NOMO-1 (cell line): ENCODE results near the gene SIGLEC1.

ENCODE experiments used
- DNase-seq, 2 experiments: peaks; one replicate each; lab custom pipeline; 2025; ENCODE audit not compliant: unreplicated experiment in 2 of 2; lab: John Stamatoyannopoulos, UW

Gene SIGLEC1

GRCh38 chr20:3744806-3745685 is 32.6 kb upstream of the SIGLEC1 start:
- no peak for DNase-seq

GRCh38 chr20:3744037-3744436 is 31.6 kb upstream of the SIGLEC1 start:
- DNase-seq = no peak

- no peak for DNase-seq
Measured at GRCh38 chr20:3743251-3743650, 30.9 kb upstream of the SIGLEC1 start.

- DNase-seq = no peak
Measured at GRCh38 chr20:3741836-3742458, 29.5 kb upstream of the SIGLEC1 start.

GRCh38 chr20:3740615-3741301 is 28.4 kb upstream of the SIGLEC1 start:
- DNase-seq = no peak

GRCh38 chr20:3739926-3740451 is 27.6 kb upstream of the SIGLEC1 start:
- DNase-seq = no peak

- DNase-seq = no peak
Measured at GRCh38 chr20:3739054-3739925, 26.9 kb upstream of the SIGLEC1 start.

GRCh38 chr20:3738111-3739053 is 26.0 kb upstream of the SIGLEC1 start:
- no peak for DNase-seq

- no peak for DNase-seq
Measured at GRCh38 chr20:3735768-3736167, 23.4 kb upstream of the SIGLEC1 start.

GRCh38 chr20:3734111-3734843 is 21.9 kb upstream of the SIGLEC1 start:
- no peak for DNase-seq

- DNase-seq = no peak
Measured at GRCh38 chr20:3733119-3733995, 21.0 kb upstream of the SIGLEC1 start.

GRCh38 chr20:3732327-3733118 is 20.1 kb upstream of the SIGLEC1 start, which contains the start of gene HSPA12B:
TSS of gene HSPA12B (plus strand) at chr20:3732685. CDS start at chr20:3738675, 5,990 bp downstream.
- DNase-seq = no peak

GRCh38 chr20:3731944-3732326 is 19.5 kb upstream of the SIGLEC1 start:
- no peak for DNase-seq

GRCh38 chr20:3730803-3731672 is 18.6 kb upstream of the SIGLEC1 start:
- DNase-seq = no peak

GRCh38 chr20:3729811-3730540 is 17.6 kb upstream of the SIGLEC1 start:
- DNase-seq = no peak
